ENCODE results near the gene BEX4. TPM values are rescaled to one million over a fixed set of nuclear protein-coding genes. Genes with fewer than 3 reads are reported as not detected.
"Not testable (repeated sequence)": the region's sequence is repeated elsewhere in the genome, so short reads cannot be mapped to it uniquely, and the experiment has no call there.

BEX4 gene
- 10 to 100 TPM; 22.2 to 22.9 TPM for total RNA-seq
- long read RNA-seq, donor 1, transcript BEX4-202 (3 exons, 1,328 nt) = major isoform, 14 of 16 reads
- long read RNA-seq, donor 1, partial matches to known transcripts = 0 of 16 reads
- long read RNA-seq, donor 1, other reads (novel, unspliced or antisense) = 0 of 16 reads
- long read RNA-seq, donor 2, transcript BEX4-202 (3 exons, 1,328 nt) = major isoform, 96 of 112 reads
- long read RNA-seq, donor 2, transcript BEX4-201 (2 exons, 1,066 nt) = minor isoform, 13 of 112 reads
- long read RNA-seq, donor 2, partial matches to known transcripts = 3 of 112 reads
- long read RNA-seq, donor 2, other reads (novel, unspliced or antisense) = 0 of 112 reads

DNA sequence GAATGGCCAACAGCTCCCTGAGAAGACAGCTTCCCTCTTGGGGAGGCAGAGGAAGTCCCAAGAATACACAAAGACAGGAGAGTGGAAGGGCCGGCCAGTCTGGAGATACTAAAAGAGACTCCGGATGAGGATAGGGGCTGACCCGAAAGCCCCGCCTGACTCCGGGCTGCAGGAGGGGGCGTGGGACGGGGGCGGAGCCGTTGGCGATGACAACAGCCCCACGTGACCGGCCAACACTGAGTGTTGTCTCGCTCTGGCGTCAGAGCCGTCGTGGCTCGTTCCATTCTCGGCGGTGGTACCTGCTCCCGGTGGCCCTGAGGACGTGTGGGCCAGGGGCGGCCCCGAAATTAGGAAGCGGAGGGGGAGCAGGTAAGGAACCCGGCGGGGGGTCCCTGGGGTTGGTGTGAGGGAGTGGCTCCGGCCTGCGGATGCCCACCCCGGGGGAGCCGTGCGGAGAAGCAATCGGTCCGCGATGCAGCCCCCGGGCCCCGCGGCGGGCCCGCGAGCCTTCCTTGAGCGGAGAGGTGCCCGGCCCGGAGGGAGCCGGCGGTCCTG, at the start of gene BEX4:
Gene BEX4 (plus strand): TSS at position 239 of the 555 bp plus-strand sequence. CDS start 1,046 bp downstream, outside the sequence.
- DNase-seq (ENCODE audit: low spot score) = peak; percentile 94
- intact Hi-C loops (cut with DNase I) = loop anchor here (5.0 kb wide), 2 partner anchors 37 to 1997 kb away; no protein-coding TSS in a partner anchor

GRCh38 chrX:103170216-103170615, 44.7 kb upstream of the BEX4 start:
- intact Hi-C loops (cut with DNase I) = loop anchor here in 1 of 2 donors (10.0 kb wide), 1 partner anchor 215 kb away; no protein-coding TSS in a partner anchor

GRCh38 chrX:103171353-103171752, 43.6 kb upstream of the BEX4 start:
- intact Hi-C loops (cut with DNase I) = loop anchor here in 1 of 2 donors (10.0 kb wide), 1 partner anchor 217 kb away; no protein-coding TSS in a partner anchor
- DNase-seq (ENCODE audit: low spot score) = no peak

More at GRCh38 chrX:103170216-103170615, 44.7 kb upstream of the BEX4 start:
- DNase-seq (ENCODE audit: low spot score) = no peak

GRCh38 chrX:103175256-103175655, 39.7 kb upstream of the BEX4 start:
- not testable (repeated sequence) for DNase-seq (ENCODE audit: low spot score)
- intact Hi-C loops (cut with DNase I) = loop anchor here in 1 of 2 donors (10.0 kb wide), 1 partner anchor 220 kb away; no protein-coding TSS in a partner anchor

- intact Hi-C loops (cut with DNase I) = loop anchor here in 1 of 2 donors (10.0 kb wide), 1 partner anchor 221 kb away; no protein-coding TSS in a partner anchor
- DNase-seq (ENCODE audit: low spot score) = peak; percentile 85
Observed at GRCh38 chrX:103175944-103176753, 38.8 kb upstream of the BEX4 start.

DNA sequence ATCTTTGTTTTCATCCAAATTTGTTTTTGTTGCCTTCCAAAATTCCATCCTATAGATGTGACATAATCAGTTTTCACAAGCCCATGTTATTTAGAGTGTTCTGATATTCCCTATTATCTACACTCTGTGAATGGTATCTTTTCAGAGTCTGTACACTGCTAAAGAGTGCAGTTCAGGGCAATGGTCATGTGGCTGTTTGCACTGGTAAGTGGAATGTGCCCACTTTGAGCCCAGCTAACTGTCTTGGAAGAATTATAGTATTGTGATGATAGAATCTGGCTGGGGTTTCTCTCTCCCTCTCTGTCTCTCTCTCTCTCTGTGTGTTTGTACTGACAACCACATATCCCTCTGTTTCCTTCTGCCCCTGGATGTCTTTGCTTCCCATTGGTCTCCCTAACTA, 37.4 kb upstream of the BEX4 start:
- intact Hi-C loops (cut with DNase I) = loop anchor here in 1 of 2 donors (10.0 kb wide), 1 partner anchor 223 kb away; no protein-coding TSS in a partner anchor
- no peak for DNase-seq (ENCODE audit: low spot score)

GRCh38 chrX:103183912-103184311, 31.0 kb upstream of the BEX4 start:
- DNase-seq (ENCODE audit: low spot score) = no peak
- intact Hi-C loops (cut with DNase I) = no loop called here

- intact Hi-C loops (cut with DNase I) = no loop called here
- DNase-seq (ENCODE audit: low spot score) = no peak
Observed at GRCh38 chrX:103187953-103188475, 26.9 kb upstream of the BEX4 start.

DNA sequence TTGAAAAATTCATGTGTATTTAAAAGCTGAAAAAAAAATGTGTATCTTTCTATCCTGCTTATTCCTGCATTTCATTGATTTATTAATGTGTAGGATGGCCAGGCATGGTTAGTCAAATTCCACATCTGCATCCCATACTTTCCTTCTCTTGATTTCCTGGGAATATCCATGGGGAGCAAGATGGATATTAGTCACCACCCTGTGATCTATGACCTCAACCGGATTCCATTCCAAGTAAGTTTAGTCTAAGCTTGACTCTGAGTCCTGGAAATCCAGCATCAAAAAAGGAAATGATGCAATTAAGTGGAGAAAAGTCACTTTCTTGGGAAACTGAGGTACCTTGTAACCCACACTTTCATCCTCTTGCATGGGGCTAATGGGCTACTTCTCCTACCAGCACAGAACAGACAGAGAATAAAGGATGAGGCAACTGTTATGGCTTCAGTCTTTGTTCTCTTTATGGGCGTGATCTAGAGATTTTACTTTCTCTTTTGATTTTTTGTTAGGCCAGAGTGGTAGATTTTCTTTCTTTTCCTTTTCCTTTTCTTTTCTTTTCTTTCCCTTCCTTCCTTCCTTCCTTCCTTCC, 17.1 kb upstream of the BEX4 start:
- intact Hi-C loops (cut with DNase I) = no loop called here
- no peak for DNase-seq (ENCODE audit: low spot score)

DNA sequence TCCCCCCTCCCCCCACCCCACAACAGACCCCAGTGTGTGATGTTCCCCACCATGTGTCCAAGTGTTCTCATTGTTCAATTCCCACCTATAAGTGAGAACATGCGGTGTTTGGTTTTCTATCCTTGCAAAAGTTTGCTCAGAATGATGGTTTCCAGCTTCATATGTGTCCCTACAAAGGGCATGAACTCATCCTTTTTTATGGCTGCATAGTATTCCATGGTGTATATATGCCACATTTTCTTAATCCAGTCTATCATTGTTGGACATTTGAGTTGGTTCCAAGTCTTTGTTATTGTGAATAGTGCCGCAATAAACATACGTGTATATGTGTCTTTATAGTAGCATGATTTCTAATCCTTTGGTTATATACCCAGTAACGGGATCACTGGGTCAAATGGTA, 16.2 kb upstream of the BEX4 start:
- DNase-seq (ENCODE audit: low spot score); intact Hi-C loops (cut with DNase I): not testable (repeated sequence)

GRCh38 chrX:103201041-103201440, 13.9 kb upstream of the BEX4 start:
- no peak for DNase-seq (ENCODE audit: low spot score)
- intact Hi-C loops (cut with DNase I) = loop anchor here in 1 of 2 donors (5.0 kb wide), 1 partner anchor 1259 kb away; no protein-coding TSS in a partner anchor

GRCh38 chrX:103210056-103210455, 4.9 kb upstream of the BEX4 start:
- no peak for DNase-seq (ENCODE audit: low spot score)
- intact Hi-C loops (cut with DNase I) = no loop called here

- no peak for DNase-seq (ENCODE audit: low spot score)
- intact Hi-C loops (cut with DNase I) = no loop called here
Observed at GRCh38 chrX:103211012-103211715, 3.7 kb upstream of the BEX4 start.

- intact Hi-C loops (cut with DNase I) = no loop called here
- no peak for DNase-seq (ENCODE audit: low spot score)
Observed at GRCh38 chrX:103212749-103213457, 2.0 kb upstream of the BEX4 start.

DNA sequence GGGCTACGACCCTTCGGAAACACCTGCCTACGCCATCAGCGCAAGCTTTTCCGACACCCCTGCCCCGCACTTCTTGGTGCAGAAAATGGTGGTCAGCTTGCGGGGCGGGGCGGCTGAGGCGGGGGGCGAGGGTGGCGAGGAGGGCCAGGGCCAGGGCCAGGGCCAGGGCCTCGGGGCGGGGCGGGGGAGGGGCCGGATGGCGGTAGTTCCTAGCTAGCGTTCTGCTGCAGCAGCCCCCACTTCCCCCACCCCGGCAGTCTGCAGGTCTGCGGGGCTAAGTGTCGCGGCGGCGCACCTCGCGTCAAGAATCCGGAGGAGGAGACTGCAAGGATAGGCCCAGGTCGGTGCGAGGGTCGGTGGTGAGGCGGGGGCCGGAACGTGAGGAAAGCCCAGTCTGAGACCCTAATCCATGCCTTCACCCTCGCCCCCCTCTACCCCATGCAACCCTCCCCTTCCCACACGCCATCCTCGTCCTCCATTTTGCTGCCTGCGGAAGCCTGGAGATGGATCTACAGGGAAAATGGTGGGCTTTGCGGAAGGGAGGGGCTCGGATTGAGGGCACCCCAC, 600 bp downstream of the BEX4 start:
- peak; percentile 85 for DNase-seq (ENCODE audit: low spot score)
- intact Hi-C loops (cut with DNase I) = loop anchor here (5.0 kb wide), 2 partner anchors 37 to 1997 kb away; no protein-coding TSS in a partner anchor

DNA sequence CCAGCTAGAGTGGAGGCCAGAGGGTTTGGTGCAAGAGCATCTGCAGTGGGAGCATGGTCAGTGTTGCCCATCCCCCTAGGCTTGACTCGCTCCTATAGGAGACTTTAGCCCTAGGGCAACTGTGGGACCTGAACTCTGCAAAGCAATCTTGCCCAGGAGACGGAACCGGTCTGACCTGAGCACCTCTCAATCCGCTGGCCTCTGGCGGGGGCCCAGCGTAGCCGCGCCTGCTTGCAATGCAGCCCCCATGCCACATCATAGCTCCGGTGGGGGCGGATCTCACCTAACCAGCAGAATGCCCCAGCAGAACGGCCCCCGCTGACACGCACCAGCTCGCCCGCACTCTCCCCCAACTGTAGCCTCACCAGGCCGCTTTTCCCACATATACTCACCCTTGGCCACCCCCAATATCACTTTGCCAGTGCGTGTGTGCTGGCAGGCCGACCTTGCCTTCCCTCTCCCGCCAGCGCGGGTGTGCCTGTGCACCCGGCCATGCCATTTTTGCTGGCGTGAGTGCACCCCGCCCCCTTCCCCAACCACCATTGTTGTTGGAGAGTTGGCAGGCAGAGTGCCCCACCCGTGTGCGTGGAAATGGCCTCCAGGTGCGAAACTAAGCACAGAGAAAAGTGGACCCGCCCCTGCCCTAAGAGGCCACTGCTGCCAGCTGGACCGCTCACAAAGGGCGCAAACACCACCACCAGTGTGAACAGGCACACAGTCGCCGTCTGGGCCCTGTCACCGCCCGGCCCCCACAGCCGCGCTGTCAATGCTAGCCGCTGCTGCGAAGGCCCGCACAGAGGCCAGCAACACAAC, 5.8 kb downstream of the BEX4 start:
- no peak for DNase-seq (ENCODE audit: low spot score)
- intact Hi-C loops (cut with DNase I) = no loop called here

GRCh38 chrX:103225918-103226317, 11.0 kb downstream of the BEX4 start:
- intact Hi-C loops (cut with DNase I); DNase-seq (ENCODE audit: low spot score): not testable (repeated sequence)

Measured in posterior vena cava (tissue), 2 donors.